NB4 (cell line): Measurements from ENCODE around the gene CCDC120.

Experiments used
- DNase-seq: peaks from one replicate; pipeline ENCODE4 v3.0.0; 2010; ENCODE audit warnings: low read depth
- H3K4me3 ChIP-seq: one replicate; pipeline ENCODE4 v1.5.1; 2011; ENCODE audit warnings: mild to moderate bottlenecking, low read depth, low read length, moderate library complexity
- MYC ChIP-seq: IDR thresholded peaks from 2 replicates; pipeline ENCODE4 v1.6.1; 2011; ENCODE audit warnings: low read depth, low read length
- POLR2A ChIP-seq: IDR thresholded peaks from 2 replicates; pipeline ENCODE4 v1.6.1; 2011; ENCODE audit warnings: mild to moderate bottlenecking; ENCODE audit not compliant: insufficient read length; ENCODE audit errors: extremely low read depth
- TF ChIP-seq, protein P1 (sequence below): IDR thresholded peaks from 2 replicates; pipeline ENCODE4 v1.6.1; 2011; ENCODE audit warnings: low read depth, low read length
- TF ChIP-seq, protein P2 (sequence below): IDR thresholded peaks from one replicate; pipeline ENCODE4 v1.5.1; 2012; ENCODE audit warnings: low read depth, low read length

CCDC120 gene

DNA sequence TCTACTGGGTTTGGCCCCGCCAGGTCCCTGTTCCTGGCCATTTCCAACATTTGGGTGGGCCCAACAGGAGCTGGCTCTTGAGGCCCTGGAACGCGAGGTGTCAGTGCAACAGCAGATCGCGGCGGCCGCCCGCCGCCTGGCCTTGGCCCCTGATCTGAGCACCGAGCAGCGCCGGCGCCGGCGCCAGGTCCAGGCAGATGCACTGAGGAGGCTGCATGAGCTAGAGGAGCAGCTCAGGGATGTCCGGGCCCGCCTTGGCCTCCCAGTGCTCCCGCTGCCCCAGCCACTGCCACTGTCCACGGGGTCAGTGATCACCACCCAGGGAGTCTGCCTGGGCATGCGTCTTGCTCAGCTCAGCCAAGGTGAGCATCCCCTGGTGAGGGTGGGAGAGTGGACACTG lies 5.5 kb downstream of the CCDC120 start:
- TF ChIP-seq MYC (no peak), POLR2A (no peak)
- TF ChIP-seq, protein P1, sequence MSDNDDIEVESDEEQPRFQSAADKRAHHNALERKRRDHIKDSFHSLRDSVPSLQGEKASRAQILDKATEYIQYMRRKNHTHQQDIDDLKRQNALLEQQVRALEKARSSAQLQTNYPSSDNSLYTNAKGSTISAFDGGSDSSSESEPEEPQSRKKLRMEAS, result no peak
- TF ChIP-seq, protein P2, sequence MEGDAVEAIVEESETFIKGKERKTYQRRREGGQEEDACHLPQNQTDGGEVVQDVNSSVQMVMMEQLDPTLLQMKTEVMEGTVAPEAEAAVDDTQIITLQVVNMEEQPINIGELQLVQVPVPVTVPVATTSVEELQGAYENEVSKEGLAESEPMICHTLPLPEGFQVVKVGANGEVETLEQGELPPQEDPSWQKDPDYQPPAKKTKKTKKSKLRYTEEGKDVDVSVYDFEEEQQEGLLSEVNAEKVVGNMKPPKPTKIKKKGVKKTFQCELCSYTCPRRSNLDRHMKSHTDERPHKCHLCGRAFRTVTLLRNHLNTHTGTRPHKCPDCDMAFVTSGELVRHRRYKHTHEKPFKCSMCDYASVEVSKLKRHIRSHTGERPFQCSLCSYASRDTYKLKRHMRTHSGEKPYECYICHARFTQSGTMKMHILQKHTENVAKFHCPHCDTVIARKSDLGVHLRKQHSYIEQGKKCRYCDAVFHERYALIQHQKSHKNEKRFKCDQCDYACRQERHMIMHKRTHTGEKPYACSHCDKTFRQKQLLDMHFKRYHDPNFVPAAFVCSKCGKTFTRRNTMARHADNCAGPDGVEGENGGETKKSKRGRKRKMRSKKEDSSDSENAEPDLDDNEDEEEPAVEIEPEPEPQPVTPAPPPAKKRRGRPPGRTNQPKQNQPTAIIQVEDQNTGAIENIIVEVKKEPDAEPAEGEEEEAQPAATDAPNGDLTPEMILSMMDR, result no peak
- H3K4me3 ChIP-seq, result no peak overlapping the region
- DNase-seq, result no peak

- H3K4me3 ChIP-seq, result no peak overlapping the region
- TF ChIP-seq, protein P1, result no peak
- TF ChIP-seq, protein P2, result no peak
- no peak for TF ChIP-seq POLR2A
- TF ChIP-seq MYC, result no peak
- no peak for DNase-seq
These were observed 5.9 kb downstream of the CCDC120 start for GRCh38 chrX:49064735-49065134.

DNA sequence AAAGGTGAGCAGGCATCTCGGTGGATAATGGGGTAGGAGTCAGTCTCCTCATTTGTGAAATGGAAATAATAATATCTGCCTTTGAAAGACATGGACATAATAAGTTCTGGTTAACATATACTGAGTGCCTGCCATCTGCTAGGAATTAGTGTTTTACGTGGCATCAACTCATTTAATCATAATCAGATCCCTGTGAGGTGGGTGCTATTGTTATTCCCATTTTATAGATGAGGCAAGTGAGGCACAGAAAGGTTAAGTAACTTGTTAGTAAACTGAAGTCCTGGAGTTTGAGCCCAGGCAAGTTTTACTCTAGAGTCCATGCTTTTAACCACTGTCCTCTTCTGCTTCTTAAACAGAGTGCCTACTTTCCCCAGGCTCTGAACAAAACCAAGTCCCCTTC lies 7.5 kb downstream of the CCDC120 start:
- no peak for DNase-seq
- TF ChIP-seq POLR2A, result no peak
- TF ChIP-seq, protein P1, result no peak
- TF ChIP-seq MYC, result no peak
- TF ChIP-seq, protein P2, result no peak
- H3K4me3 ChIP-seq, result no peak overlapping the region

DNA sequence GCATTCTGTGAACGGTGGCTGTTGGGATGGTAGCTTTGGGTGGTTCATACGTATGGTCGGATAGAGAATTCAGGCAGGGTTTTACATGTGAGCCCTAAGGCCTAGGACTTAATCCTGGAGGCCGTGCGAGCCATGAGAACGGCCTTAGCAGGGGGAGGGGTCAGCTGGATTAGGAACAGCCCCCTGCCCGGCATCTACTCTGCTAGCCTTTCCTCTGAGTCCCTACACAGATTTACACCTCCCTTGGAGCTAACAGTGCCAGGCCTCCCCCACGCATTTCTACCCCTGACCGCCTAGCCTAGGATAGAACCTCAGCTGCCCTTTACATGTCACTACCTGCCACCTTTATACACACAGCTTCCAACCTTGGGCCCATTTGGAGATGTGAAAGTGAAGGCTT lies 7.9 kb downstream of the CCDC120 start:
- no peak overlapping the region for H3K4me3 ChIP-seq
- no peak for TF ChIP-seq MYC
- TF ChIP-seq, protein P2, result no peak
- TF ChIP-seq POLR2A, result no peak
- TF ChIP-seq, protein P1, result no peak
- no peak for DNase-seq

DNA sequence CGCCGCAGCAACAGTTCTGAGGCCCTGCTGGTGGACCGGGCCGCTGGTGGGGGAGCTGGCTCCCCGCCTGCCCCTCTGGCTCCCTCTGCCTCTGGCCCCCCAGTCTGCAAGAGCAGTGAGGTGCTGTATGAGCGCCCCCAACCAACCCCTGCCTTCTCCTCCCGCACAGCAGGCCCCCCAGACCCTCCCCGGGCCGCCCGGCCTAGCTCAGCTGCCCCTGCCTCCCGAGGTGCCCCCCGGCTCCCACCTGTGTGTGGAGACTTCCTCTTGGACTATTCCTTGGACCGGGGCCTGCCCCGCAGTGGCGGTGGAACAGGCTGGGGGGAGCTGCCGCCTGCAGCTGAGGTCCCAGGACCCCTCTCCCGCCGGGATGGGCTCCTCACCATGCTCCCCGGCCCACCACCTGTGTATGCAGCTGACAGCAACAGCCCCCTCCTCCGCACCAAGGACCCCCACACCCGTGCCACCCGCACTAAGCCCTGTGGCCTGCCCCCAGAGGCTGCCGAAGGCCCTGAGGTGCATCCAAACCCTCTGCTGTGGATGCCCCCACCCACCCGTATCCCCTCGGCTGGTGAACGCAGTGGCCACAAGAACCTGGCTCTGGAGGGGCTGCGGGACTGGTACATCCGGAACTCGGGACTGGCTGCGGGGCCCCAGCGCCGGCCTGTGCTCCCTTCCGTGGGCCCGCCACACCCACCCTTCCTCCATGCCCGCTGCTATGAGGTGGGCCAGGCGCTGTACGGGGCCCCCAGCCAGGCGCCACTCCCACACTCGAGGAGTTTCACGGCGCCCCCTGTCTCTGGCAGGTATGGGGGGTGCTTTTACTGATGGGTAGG lies 8.7 kb downstream of the CCDC120 start:
- no peak overlapping the region for H3K4me3 ChIP-seq
- DNase-seq, result no peak
- TF ChIP-seq, protein P1, result no peak
- TF ChIP-seq, protein P2, result no peak
- TF ChIP-seq POLR2A (no peak), MYC (no peak)
